H1 (cell line): ENCODE results near the gene PHEX. TPM values are rescaled to one million over a fixed set of nuclear protein-coding genes. Genes with fewer than 3 reads are reported as not detected.

Source experiments
- BRCA1 ChIP-seq: IDR thresholded peaks from 2 replicates; pipeline ENCODE4 v1.6.1; 2012; ENCODE audit warnings: low read depth, low read length, improper control_type of control experiment
- TEAD4 ChIP-seq: IDR thresholded peaks from 2 replicates; pipeline ENCODE4 v1.6.1; 2012; ENCODE audit warnings: low read depth, low read length, inconsistent platforms, mixed read lengths
- polyA plus RNA-seq, 7 experiments: library from polyadenylated mRNA; depleted of rRNA in 3 of 7; stranded (reverse) in 5 of 7; unstranded in 2 of 7; fragments of >200 nt in 5 of 7; fragments of 200-250 nt in 2 of 7; gene quantifications; 1 replicate in 5 of 7; 2 replicates in 1 of 7; 4 replicates in 1 of 7; pipeline versions ENCODE4 v1.2.1 to v1.2.3, GENCODE V29; 2011 to 2013; ENCODE audit warnings: missing spikeins in 2 of 7, mixed read lengths in 2 of 7
- total RNA-seq: library from RNA; stranded (reverse); fragmentation: NEBNext Ultra II Directional; extraction: Animal tissue kit (Norgen Biotek cat#: 25700); gene quantifications from 2 replicates; pipeline ENCODE4 v1.2.1, GENCODE V29; 2021

PHEX gene
- total and polyA plus RNA-seq, 2 of the 8 experiments (the other 6 are each of a cell fraction or from before 2014, with no cell fraction given), result 0.03 to 0.11 TPM

DNA sequence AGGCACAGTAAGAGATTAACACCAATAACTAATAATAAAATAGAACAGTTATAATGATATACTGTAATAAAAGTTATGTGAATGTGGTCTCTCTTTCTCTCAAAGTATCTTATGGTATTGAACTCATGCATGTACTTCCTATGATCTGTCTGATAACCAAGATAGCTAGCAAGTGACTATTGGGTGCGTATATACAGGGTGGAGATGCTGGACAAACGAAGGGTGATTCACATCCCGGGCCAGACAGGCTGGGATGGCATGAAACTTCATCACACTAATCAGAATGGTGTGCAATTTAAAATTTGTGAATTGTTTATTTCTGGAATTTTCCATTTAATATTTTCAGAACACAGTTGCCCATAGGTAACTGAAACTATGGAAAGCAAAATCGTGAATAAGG lies 96.8 kb downstream of the PHEX start (continued):
- TF ChIP-seq BRCA1 (no peak), TEAD4 (no peak)
